ENCODE results near the gene MCM7.

Gene MCM7

GRCh38 chr7:100122568-100122967 lies 21.4 kb upstream of the MCM7 start:
- DNase-seq (ENCODE audit: low read depth in 2 of 2) = no peak

GRCh38 chr7:100122067-100122466 lies 20.9 kb upstream of the MCM7 start:
- DNase-seq (ENCODE audit: low read depth in 2 of 2) = no peak

- no peak for DNase-seq (ENCODE audit: low read depth in 2 of 2)
These were observed 19.5 kb upstream of the MCM7 start for GRCh38 chr7:100120733-100121036.

GRCh38 chr7:100119970-100120732 lies 19.0 kb upstream of the MCM7 start:
- DNase-seq (ENCODE audit: low read depth in 2 of 2) = peak; percentile 61 to 64

- peak; percentile 91 to 94 for DNase-seq (ENCODE audit: low read depth in 2 of 2)
These were observed 18.1 kb upstream of the MCM7 start, which contains the start of the genes CNPY4 and TAF6 for GRCh38 chr7:100119072-100119969. Gene CNPY4, plus strand, starts transcription at chr7:100119634. Its CDS starts 111 bp downstream, at chr7:100119745. Gene TAF6, minus strand, starts transcription at chr7:100119358. Its CDS starts 5,149 bp downstream, at chr7:100114209.

- DNase-seq (ENCODE audit: low read depth in 2 of 2) = no peak
These were observed 17.3 kb upstream of the MCM7 start for GRCh38 chr7:100118388-100119071.

- DNase-seq (ENCODE audit: low read depth in 2 of 2) = no peak
These were observed 13.8 kb upstream of the MCM7 start for GRCh38 chr7:100115026-100115425.

GRCh38 chr7:100111914-100112313 lies 10.7 kb upstream of the MCM7 start:
- DNase-seq (ENCODE audit: low read depth in 2 of 2) = no peak

- no peak for DNase-seq (ENCODE audit: low read depth in 2 of 2)
These were observed 10.0 kb upstream of the MCM7 start for GRCh38 chr7:100111156-100111555.

GRCh38 chr7:100109521-100110163 lies 8.4 kb upstream of the MCM7 start:
- no peak for DNase-seq (ENCODE audit: low read depth in 2 of 2)

- no peak for DNase-seq (ENCODE audit: low read depth in 2 of 2)
These were observed 6.7 kb upstream of the MCM7 start for GRCh38 chr7:100107890-100108289.

GRCh38 chr7:100107125-100107737 lies 6.0 kb upstream of the MCM7 start:
- DNase-seq (ENCODE audit: low read depth in 2 of 2) = no peak

GRCh38 chr7:100106633-100107032 lies 5.4 kb upstream of the MCM7 start:
- no peak for DNase-seq (ENCODE audit: low read depth in 2 of 2)

GRCh38 chr7:100105534-100105933 lies 4.3 kb upstream of the MCM7 start:
- no peak for DNase-seq (ENCODE audit: low read depth in 2 of 2)

- DNase-seq (ENCODE audit: low read depth in 2 of 2) = no peak
These were observed 2.0 kb upstream of the MCM7 start for GRCh38 chr7:100102950-100103840.

GRCh38 chr7:100100420-100101015 lies 679 bp downstream of the MCM7 start:
- DNase-seq (ENCODE audit: low read depth in 2 of 2) = peak; percentile 75 to 84

- no peak for DNase-seq (ENCODE audit: low read depth in 2 of 2)
These were observed 1.7 kb downstream of the MCM7 start for GRCh38 chr7:100099452-100099851.

- DNase-seq (ENCODE audit: low read depth in 2 of 2) = no peak
These were observed 2.3 kb downstream of the MCM7 start for GRCh38 chr7:100098913-100099312.

GRCh38 chr7:100095704-100096103 lies 5.5 kb downstream of the MCM7 start:
- no peak for DNase-seq (ENCODE audit: low read depth in 2 of 2)

GRCh38 chr7:100095289-100095688 lies 5.9 kb downstream of the MCM7 start:
- DNase-seq (ENCODE audit: low read depth in 2 of 2) = no peak

Measured in stimulated activated CD4-positive, alpha-beta T cell treated with anti-CD3 and anti-CD28 coated beads, Interleukin-4, amount 100 ng/mL, for 48 hours (primary cell).